ENCODE measurements around the gene ADIPOR2.

GRCh38 chr12:1776170-1776921, 85.5 kb downstream of the ADIPOR2 start:
- TF ChIP-seq, protein P1, sequence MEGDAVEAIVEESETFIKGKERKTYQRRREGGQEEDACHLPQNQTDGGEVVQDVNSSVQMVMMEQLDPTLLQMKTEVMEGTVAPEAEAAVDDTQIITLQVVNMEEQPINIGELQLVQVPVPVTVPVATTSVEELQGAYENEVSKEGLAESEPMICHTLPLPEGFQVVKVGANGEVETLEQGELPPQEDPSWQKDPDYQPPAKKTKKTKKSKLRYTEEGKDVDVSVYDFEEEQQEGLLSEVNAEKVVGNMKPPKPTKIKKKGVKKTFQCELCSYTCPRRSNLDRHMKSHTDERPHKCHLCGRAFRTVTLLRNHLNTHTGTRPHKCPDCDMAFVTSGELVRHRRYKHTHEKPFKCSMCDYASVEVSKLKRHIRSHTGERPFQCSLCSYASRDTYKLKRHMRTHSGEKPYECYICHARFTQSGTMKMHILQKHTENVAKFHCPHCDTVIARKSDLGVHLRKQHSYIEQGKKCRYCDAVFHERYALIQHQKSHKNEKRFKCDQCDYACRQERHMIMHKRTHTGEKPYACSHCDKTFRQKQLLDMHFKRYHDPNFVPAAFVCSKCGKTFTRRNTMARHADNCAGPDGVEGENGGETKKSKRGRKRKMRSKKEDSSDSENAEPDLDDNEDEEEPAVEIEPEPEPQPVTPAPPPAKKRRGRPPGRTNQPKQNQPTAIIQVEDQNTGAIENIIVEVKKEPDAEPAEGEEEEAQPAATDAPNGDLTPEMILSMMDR (IDR thresholded peaks at IDR 0.05) = no peak
- TF ChIP-seq POLR2A (IDR thresholded peaks at IDR 0.05) = no peak
- no peak for TF ChIP-seq EP300 (IDR thresholded peaks at IDR 0.05)

All from ovary (tissue), 3 donors.